Stimulated activated CD4-positive, alpha-beta T cell treated with anti-CD3 and anti-CD28 coated beads, Interleukin-15, amount 100 ng/mL, for 48 hours (primary cell): ENCODE data around the gene HDHD3.
"Not testable (repeated sequence)": the region's sequence is repeated elsewhere in the genome, so short reads cannot be mapped to it uniquely, and the experiment has no call there.

Experiments used
- DNase-seq, 2 donors: peaks; one replicate each; pipeline ENCODE4 v3.0.0-alpha.2; 2020; ENCODE audit warnings: low read depth in 2 of 2

The HDHD3 gene, protein sequence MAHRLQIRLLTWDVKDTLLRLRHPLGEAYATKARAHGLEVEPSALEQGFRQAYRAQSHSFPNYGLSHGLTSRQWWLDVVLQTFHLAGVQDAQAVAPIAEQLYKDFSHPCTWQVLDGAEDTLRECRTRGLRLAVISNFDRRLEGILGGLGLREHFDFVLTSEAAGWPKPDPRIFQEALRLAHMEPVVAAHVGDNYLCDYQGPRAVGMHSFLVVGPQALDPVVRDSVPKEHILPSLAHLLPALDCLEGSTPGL

DNA sequence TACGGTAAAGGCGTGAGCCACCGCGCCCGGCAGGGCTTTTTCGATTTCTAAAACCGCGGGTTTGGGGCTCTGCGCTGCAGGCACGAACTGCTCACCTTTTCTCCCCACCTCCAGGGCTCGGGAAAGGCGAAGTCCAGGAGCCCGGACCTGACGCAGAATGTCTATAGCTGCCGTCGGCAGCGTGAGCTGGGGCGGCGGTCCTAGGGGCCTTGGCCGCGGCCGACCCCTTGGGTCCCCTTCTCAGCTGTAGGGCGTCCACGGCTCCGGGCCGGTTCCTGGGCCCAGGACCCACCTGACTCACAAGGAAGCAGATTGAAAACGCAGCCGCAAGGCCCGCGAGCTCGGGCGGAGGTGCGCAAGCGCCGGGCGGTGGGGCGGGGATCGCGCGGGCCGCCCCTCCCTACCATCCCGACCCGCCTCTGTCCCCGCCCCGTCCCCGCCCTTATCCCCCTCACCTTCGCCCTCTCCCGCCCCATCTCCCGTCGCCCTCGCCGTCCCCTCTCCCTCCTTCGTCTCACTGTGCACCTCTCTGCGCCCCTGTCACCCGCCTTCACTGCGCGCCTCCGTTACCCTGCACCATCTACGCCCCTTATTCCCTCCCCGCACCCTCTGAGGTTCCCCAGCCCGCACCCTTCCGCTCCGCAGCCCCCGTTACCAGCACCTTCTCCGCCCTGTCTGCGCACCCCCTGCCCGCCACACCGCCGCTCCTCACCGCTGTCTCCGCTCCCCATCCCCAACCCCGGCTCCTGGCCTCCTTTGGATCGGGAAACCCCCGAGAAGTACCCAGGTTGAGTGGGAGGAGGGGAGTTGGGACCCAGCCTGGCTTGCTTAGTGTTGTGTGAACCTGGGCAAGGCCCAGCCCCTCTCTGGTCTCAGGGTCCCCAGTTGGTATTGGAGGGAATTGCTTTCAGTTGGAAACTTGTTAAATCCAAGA is at the start of gene HDHD3:
Gene HDHD3, minus strand, starts transcription at position 353 of the 934 bp plus-strand sequence. CDS start 2,632 bp downstream, outside the sequence.
- peak; percentile 65 to 77 for DNase-seq

DNA sequence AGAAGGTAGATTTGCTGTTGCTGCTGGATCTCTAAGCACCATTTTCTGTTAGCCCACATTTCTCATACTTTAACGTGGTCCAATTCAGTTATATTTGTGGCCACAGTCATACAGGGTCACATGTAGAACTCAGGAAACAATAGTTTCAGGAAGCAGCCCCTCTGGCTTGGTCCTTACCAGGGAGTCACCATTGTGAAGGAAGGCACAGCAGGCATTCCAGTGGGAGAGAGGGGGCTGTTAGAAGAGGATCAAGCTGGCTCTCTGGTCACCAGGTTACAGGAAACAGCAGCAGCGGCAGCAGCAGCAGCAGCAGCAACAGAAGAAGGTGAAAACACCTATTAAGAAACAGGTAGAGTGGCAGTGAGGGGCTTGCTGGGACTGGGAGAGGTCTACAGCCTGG is 48.3 kb upstream of the HDHD3 start:
- DNase-seq = no peak

DNA sequence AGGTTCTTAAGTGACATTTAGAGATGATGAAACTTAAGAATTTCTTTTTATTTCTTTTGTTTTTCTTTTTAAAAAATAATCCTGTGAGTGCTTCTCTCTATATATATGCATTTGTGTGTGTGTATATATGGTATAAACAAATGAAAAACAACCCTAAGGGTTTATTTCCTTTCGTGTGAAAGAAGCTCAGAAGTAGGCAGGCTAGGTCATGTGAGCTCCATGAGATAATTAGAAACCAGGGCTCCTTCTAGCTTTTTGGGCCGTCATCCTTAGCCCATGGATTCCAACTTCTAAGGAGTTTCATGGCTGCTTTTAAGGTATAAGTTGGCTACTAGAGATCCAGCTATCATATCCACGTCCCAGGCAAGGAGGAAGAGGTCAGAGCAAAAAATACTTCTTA is 44.9 kb upstream of the HDHD3 start:
- no peak for DNase-seq

DNA sequence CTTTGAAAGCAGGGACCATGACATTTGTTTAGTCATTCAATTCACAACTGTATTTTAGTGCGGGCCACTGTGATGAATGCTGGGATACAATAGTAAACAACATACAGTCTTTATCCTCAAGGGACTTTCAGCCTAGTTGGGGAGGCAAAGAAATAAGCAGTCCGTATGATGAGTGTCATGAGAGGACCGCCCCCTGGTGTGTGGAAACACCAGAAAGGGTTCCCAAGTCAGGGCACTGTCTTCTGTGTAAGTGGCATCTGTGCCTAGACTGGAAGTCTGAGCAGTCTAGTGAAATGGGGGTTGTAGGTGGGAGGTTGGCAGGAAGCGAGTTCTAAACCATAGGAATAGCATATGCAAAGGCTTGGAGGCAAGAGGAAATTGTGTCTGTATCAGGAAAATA is 40.6 kb upstream of the HDHD3 start:
- no peak for DNase-seq

DNA sequence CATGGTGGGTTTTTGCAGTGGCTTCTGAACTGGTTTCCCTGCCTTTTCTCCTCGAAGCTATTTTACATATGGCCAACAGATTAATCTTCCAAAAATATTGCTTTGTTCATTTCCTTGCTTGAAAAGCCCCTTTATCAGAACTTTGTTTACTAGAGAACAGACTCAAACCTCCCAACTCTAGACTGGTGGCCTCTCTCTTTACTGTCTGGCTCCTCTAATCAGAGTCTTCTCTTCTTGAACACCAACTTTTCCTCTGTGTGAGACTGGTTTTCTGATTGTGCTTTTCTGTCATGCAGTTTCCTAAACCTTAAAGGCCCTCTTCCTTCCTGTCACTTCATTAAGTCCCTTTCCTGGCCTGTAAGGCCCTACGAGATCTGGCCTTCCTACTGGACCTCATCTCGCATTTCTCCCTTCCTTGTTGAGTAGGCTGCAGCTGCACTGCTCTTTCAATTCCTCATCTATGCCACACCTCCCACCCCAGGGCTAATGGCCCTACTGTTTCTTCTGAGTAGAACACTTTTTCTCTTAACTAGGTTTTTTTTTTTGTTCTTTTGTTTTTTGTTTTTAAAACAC is 39.4 kb upstream of the HDHD3 start:
- DNase-seq = no peak

DNA sequence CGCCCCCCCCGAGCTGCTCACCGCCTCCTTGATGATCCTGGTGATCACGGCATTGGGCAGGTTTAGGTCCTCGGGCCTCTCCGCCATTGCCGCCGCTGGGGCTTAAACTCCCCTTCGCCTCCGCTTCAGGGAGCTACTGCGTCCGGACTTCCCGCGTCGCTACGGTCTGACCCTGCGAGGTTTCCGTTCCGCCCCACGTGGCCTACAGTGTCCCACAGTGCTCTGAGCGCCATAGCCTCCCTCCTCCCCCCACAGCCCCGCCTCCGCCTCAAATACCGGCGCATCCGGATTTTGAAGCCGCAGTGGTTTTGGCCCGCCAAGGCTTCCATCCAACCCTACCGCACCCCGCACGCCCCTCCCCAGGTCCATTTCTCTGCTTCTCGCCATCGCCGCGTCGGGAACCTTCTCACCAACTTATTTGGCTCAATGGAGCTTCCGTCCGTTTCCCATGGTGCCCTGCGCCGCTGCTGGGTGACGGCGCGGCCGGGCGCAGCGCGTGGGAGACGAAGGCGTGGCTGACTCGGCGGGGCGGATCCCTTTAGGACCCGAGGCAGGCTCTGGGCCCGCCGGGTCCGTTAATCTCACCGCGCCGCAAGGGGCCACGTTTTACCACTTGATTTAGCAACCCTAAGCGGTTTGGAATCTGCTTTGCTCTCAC is 33.5 kb upstream of the HDHD3 start, which contains the start of the genes C9orf43 and POLE3:
Gene C9orf43, plus strand, starts transcription at position 541 of the 658 bp plus-strand sequence. CDS start 2,747 bp downstream, outside the sequence.
Gene POLE3, minus strand, starts transcription at position 469 of the 658 bp plus-strand sequence. Its CDS starts 382 bp downstream, at position 87.
- DNase-seq = peak; percentile 90 to 95

DNA sequence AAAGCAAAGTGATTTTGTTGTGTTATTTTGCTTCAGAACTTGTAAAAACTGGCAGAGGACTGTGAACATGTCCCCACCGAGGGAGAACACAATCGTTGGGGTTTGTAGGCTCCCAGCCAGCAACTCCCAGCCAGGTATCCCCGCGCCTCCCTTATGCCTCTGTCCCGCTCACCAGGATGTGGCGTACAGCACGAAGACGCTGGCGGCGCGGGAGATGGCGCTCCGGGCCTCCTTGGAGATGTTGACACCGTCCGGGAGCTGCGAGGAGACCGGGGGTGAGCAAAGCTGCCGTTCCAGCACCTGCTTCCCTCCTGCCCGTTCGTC is 33.1 kb upstream of the HDHD3 start:
- no peak for DNase-seq

DNA sequence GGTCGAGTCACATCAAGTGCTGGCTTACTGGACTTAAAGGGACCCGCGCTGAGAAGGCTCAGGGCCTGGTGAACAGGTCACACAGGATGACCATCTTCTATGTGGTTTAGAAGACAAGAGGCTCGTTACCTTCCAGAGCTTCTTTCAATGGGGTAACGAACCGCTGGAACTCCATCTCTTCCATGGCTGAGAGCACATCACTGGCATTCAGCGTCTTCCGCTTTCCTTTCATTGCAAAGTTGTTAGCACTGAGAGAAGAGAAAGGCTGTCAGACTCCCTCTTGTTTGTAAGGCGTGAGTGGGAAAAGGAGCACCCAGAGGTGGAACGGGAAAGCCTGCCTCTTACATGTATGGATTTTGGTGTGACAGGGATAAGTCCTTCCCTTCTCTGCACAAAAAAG is 32.7 kb upstream of the HDHD3 start:
- DNase-seq = no peak

DNA sequence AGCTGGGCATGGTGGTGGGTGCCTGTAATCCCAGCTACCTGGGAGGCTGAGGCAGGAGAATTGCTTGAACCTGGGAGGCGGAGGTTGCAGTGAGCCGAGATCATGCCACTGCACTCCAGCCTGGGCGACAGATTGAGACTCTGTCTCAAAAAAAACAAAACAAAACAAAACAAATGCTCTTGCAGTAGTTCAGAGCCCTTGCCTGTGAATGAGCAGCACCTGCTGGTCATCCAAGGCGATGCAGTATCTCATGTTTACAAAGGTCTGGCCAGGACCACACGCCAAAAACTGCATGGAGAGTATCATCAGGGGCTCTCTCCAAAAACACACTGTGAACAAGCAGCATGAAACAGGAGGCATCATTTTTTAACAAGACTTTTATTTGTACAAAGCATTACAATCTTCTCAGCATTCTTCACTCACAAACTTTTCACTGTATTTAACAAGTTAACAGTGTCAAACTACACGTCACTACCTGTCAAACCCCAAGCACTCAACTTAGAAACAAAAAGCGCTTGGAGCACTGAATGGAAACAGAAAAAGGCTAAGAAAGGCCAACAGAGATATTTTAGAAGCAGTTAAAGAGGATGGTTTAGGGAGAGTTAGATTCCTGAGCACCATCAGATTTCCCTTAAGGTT is 30.2 kb upstream of the HDHD3 start:
- DNase-seq = peak in 1 of 2 donors; percentile 38

DNA sequence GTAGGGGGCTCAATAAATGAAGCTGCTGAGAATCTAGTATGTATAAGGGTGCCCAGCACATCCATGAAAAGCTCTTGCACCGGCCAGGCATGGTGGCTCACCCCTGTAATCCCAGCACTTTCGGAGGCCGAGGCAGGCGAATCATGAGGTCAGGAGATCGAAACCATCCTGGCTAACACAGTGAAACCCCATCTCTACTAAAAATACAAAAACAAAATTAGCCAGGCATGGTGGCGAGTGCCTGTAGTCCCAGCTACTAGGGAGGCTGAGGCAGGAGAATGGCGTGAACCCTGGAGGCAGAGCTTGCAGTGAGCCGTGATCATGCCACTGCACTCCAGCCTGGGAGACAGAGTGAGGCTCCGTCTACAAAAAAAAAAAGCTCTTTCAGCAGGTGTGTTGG is 29.6 kb upstream of the HDHD3 start:
- not testable (repeated sequence) for DNase-seq

DNA sequence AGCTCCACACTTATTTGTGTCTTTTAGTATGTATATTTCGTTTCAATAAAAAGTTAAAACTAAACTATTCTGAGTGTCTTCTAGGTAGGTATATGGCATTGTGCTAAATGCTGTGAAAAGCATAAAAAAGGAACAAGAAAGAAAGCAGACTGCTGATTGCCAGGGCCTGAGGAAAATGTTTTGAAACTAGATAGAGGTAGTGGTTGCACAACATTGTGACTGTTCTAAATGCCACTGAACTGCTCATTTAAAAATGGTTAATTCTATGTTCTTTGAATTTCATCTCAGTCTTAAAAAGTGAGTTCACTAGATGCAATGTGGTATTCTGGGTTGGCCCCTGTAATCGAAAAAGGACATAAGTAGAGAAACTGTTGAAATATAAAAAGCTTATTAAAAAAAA is 26.9 kb upstream of the HDHD3 start:
- DNase-seq = no peak

DNA sequence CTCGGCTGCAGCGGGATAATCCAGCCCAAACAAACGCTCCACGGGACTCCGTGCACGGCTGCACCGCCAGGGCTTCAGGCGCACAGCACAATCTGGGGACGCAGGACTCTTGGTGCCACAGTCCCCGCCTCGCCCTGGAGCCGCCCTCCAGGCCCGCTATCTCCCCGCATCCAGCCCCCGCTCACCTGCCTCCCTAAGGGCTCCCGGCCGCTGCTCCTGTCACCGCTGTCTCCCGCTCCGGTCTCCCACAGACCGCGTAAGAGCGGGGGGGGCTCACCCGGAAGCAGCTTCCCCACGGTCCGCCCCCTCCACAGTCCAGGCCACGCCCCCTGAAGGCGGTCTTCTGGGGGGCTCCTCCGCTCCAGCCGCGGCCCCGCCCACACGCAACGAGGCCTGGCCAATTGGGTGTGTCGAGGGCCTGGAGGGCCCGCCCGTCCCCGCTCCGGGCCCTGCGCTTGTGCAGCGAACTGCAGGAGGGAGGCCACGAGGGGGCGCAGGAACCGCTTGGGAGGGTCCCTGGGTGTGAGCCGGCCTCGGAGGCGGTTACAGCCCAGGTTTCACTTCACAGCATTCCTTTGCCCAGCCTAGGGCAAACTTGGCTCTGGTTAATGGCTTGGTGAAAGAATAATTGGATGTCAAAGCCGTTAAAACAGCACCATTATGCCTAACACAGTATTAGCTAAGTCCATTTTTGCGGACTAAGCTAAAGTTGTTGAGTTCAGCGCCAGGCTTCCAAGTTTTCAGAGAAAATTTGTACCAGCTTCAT is 24.4 kb upstream of the HDHD3 start, which contains the start of gene ALAD:
Gene ALAD, minus strand, starts transcription at position 258 of the 766 bp plus-strand sequence. CDS start 7,725 bp downstream, outside the sequence.
- DNase-seq = peak; percentile 97 to 99

DNA sequence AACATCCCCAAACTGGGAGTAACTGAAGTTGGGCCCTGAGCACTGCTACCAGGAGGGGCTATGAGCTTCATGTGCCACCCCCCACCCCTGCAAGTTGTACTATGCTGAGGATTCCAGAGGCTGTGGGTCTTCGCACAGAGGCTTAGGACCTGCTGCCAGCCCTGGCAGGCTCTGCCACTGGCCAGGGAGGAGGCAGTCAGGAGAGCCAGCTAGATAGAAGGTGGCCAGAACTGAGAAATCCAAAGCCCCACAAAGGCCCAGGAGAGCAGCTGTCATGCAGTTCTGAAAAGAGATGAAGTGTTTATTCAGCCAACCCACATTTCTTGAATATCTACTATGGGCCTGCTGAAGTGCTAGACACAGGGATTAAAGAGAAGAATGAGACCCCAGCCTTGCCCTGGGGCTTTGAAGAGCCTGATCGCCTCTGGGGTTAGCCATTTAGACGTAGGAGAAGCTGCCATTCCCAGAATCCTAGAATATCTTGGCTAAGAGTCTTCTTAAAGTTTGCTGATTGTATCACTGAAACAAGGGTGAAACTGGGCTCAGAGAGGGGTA is 22.9 kb upstream of the HDHD3 start:
- no peak for DNase-seq

DNA sequence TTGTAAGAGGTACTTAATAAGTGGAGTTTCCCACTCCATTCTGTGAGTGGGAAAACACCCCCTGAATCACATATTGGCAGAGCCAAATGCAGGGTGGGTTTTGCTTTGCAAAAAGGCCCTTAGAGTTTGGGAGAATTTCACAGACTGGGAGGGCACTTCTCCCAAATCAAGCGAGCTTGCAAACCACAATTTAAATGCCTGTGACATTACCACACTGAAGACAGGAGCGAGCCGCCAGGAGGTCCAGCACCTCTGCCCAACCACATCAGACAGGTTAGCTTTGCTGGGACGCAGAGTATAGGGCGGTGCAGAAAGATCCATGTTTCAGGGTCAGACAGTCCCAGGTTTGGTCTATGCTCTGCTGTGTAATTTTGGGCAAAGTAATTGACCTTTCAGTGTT is 22.0 kb upstream of the HDHD3 start:
- DNase-seq = no peak

DNA sequence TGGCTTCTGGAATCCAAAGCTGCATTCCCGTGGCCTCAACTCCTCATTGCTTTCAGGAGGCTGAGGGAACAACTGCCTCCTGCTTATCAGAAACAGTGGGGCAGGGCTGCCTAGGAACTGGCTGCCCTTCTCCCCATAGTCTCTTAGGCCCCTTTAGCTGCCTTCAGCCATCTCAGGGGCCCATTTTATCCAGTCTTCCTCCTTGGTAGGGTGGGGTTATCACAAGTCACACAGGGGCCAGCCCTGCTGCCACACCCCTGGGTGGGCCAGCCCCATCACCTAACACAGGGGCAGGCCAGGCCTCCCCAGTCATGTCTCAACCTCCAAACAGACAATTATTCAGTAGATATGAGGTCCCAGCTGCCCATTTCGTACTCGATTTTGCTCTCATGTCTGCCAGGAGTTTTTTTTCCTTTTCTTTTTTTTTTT is 20.4 kb upstream of the HDHD3 start:
- DNase-seq = no peak

DNA sequence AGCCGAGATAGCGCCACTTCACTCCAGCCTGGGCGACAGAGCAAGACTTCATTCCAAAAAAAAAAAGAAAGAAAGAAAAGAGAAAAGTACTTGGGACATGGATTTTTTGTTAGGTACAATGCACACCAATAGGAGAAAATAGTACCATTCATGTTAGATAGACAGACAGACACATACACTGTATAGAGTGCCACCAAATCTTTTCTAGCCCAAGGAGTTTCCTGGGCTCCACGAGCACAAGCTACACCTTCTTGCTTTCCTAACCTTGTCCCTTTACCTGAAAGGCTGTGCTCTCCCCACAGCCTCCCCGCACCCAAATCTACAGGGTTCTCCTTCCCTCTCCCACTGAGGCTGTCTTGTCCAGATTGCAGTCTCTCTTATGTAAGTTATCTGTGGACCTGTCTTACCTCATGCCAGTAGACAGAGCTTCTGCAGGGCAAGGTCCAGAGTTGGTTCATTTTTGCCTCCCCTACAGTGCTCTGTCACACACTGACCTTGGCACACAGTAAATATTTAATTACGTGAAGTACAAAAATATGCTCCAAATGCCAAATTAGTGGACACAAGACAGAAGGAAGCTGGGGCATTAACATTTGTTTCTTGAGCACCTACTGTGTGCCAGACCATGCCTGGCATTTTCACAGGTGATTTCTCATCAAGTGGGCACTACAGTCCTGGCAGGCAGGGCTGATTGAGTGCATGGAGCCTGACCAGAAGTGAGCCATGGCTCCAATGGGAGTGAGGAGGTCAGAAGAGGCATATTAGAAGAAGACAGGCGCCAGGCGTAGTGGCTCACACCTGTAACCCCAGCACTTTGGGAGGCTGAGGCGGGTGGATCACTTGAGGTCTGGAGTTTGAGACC is 18.4 kb upstream of the HDHD3 start:
- DNase-seq = no peak

DNA sequence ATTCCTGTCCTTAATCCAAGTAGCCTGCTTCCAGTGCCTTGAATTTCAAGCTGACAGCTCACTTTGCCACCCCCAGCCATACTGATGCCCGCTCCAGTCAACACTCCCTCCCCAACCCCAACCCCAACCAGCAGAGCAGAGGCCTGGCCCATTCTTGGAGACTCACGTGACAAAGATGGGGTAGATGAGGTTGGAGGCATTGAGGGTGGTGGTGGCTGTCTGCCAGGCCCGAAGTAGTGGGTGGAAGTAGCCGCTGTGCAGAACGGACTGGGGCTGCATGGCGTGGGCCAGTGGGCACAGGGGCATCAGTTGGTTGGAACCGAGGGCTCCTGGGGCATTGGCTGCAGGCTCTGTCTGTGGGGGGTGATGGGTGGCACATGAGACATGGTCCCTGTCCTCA is 16.5 kb upstream of the HDHD3 start:
- no peak for DNase-seq

DNA sequence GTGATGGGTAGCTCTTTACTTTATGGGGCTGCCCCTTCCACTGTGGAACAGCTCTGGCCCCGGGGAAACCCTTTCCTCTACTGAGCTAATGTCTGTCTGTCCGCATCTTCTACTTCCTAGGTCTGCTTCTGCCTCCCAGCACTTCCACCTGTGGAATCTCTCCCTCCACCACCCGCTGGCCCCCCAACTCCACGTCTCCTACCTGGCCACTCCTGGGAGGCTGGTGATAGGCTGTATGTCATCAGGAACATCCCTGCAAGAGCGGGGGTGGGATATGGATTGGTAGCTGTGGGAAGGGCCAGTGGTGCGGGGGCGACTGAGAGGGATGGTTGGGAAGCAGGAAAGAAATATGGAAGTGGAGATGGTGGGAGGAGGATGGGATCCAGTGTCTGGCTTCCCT is 15.1 kb upstream of the HDHD3 start:
- DNase-seq = no peak
